CD14-positive monocyte (primary cell): ENCODE measurements around the gene MLYCD. TPM values are rescaled to one million over a fixed set of nuclear protein-coding genes. Genes with fewer than 3 reads are reported as not detected.

ENCODE experiments used
- DNase-seq, 3 donors: peaks; one replicate each; pipeline ENCODE4 v3.0.0-alpha.2; 2011 to 2022
- H2AFZ ChIP-seq: 2 replicates; pipeline ENCODE4 v1.6.0; 2012; ENCODE audit warnings: mild to moderate bottlenecking, low read depth, low read length, inconsistent platforms; ENCODE audit not compliant: insufficient read depth, poor library complexity, severe bottlenecking
- H3K27ac ChIP-seq, 2 donors: 1 replicate in 1 of 2; 2 replicates in 1 of 2; pipeline ENCODE4 v1.5.1; 2012 to 2013; ENCODE audit warnings: low read length in 2 of 2, control low read depth in 1 of 2, inconsistent platforms in 1 of 2, low read depth in 1 of 2, mild to moderate bottlenecking in 1 of 2
- H3K27me3 ChIP-seq, 2 donors: one replicate each; pipeline versions ENCODE4 v1.6.0 to v1.6.1; 2011 to 2013; ENCODE audit warnings: low read length in 2 of 2; ENCODE audit not compliant: control insufficient read depth in 2 of 2, insufficient read depth in 2 of 2
- H3K36me3 ChIP-seq, 2 donors: replicated peaks in 1 of 2; 1 replicate in 1 of 2; 2 replicates in 1 of 2; pipeline versions ENCODE4 v1.5.1 to v1.6.1; 2012 to 2013; ENCODE audit warnings: low read length in 2 of 2, control low read depth in 1 of 2, inconsistent platforms in 1 of 2, mild to moderate bottlenecking in 1 of 2; ENCODE audit not compliant: insufficient read depth in 2 of 2, control insufficient read depth in 1 of 2
- H3K4me1 ChIP-seq, 2 donors: 1 replicate in 1 of 2; 2 replicates in 1 of 2; pipeline versions ENCODE4 v1.5.1 to v1.6.1; 2012 to 2013; ENCODE audit warnings: low read length in 2 of 2, control low read depth in 1 of 2, inconsistent platforms in 1 of 2, mild to moderate bottlenecking in 1 of 2, moderate library complexity in 1 of 2; ENCODE audit not compliant: insufficient read depth in 2 of 2, control insufficient read depth in 1 of 2
- H3K4me2 ChIP-seq: replicated peaks from 2 replicates; pipeline ENCODE3; 2012; ENCODE audit warnings: low read length, moderate library complexity, mild to moderate bottlenecking; ENCODE audit not compliant: poor library complexity, severe bottlenecking; ENCODE audit errors: extremely low read depth
- H3K4me3 ChIP-seq, 3 experiments: fragments of 200-600 bp in 1 of 3; sonication (generic) in 1 of 3; replicated peaks in 1 of 3; 1 replicate in 2 of 3; 2 replicates in 1 of 3; pipeline ENCODE4 v1.5.1; 2011 to 2013; ENCODE audit warnings: low read length in 3 of 3, mild to moderate bottlenecking in 3 of 3, control low read depth in 2 of 3, low read depth in 2 of 3, inconsistent platforms in 1 of 3, moderate library complexity in 1 of 3
- H3K79me2 ChIP-seq: 2 replicates; pipeline ENCODE4 v1.6.0; 2012; ENCODE audit warnings: mild to moderate bottlenecking, control low read depth, inconsistent platforms, low read length, moderate library complexity; ENCODE audit not compliant: insufficient read depth
- H3K9ac ChIP-seq: 2 replicates; pipeline ENCODE4 v1.6.0; 2017; ENCODE audit warnings: low read length, mild to moderate bottlenecking; ENCODE audit not compliant: insufficient read depth, poor library complexity, severe bottlenecking
- H3K9me3 ChIP-seq, 2 donors: replicated peaks in 1 of 2; 1 replicate in 1 of 2; 2 replicates in 1 of 2; pipeline versions ENCODE4 v1.5.1 to v1.6.1; 2012 to 2013; ENCODE audit warnings: low read length in 2 of 2, control low read depth in 1 of 2; ENCODE audit not compliant: control insufficient read depth in 1 of 2, insufficient read depth in 1 of 2
- H4K20me1 ChIP-seq: 2 replicates; pipeline ENCODE4 v1.6.0; 2012; ENCODE audit warnings: mild to moderate bottlenecking, low read length, control low read depth, moderate library complexity; ENCODE audit not compliant: insufficient read depth
- H3K27ac Mint-ChIP-seq, 7 donors: one replicate each; pipeline ENCODE4 v1.8.0; 2020; ENCODE audit warnings: mild to moderate bottlenecking in 7 of 7, mixed read lengths in 7 of 7, moderate library complexity in 6 of 7, inconsistent platforms in 2 of 7
- H3K27me3 Mint-ChIP-seq, 3 donors: one replicate each; pipeline ENCODE4 v1.8.0; 2021 to 2022; ENCODE audit warnings: low read depth in 3 of 3, mild to moderate bottlenecking in 3 of 3, mixed read lengths in 3 of 3, moderate library complexity in 3 of 3, inconsistent platforms in 1 of 3
- H3K36me3 Mint-ChIP-seq, 2 donors: one replicate each; pipeline ENCODE4 v1.8.0; 2020; ENCODE audit warnings: mixed read lengths in 2 of 2, inconsistent platforms in 1 of 2, mild to moderate bottlenecking in 1 of 2
- H3K4me1 Mint-ChIP-seq: one replicate; pipeline ENCODE4 v1.8.0; 2020; ENCODE audit warnings: mild to moderate bottlenecking, mixed read lengths
- H3K4me3 Mint-ChIP-seq, 2 donors: one replicate each; pipeline ENCODE4 v1.8.0; 2020; ENCODE audit warnings: mild to moderate bottlenecking in 2 of 2, mixed read lengths in 2 of 2, moderate library complexity in 1 of 2
- H3K9me3 Mint-ChIP-seq, 7 donors: one replicate each; pipeline ENCODE4 v1.8.0; 2020 to 2022; ENCODE audit warnings: mixed read lengths in 7 of 7, mild to moderate bottlenecking in 6 of 7, moderate library complexity in 6 of 7, inconsistent platforms in 2 of 7
- CTCF ChIP-seq: fragments of 200-600 bp; IDR thresholded peaks from one replicate; pipeline ENCODE4 v1.8.0; 2022; ENCODE audit warnings: antibody characterized with exemption, mild to moderate bottlenecking
- WGBS: methylation state at CpG from one replicate; pipeline ENCODE4 v1.1.5; 2013; ENCODE audit warnings: missing lambda C conversion rate; ENCODE audit not compliant: insufficient coverage; 5-methylcytosine and 5-hydroxymethylcytosine counted together
- intact Hi-C, 2 donors: fragments of 100-400 bp; cut with micrococcal nuclease; formaldehyde crosslinking; loops; one replicate each; pipeline versions ENCODE4 v1.15.0 to v1.15.1; 2023
- polyA plus RNA-seq, 3 donors: library from polyadenylated mRNA; depleted of rRNA in 1 of 3; unstranded in 2 of 3; stranded (reverse) in 1 of 3; fragments of 300-500 nt in 2 of 3; fragments of >200 nt in 1 of 3; fragmentation: Illumina TruSeq in 2 of 3; gene quantifications; 1 replicate in 2 of 3; 2 replicates in 1 of 3; pipeline ENCODE4 v1.2.3, GENCODE V29; 2012 to 2021

The MLYCD gene
- polyA plus RNA-seq, 3 donors, result 1.2 to 2.4 (median 1.3) TPM

DNA sequence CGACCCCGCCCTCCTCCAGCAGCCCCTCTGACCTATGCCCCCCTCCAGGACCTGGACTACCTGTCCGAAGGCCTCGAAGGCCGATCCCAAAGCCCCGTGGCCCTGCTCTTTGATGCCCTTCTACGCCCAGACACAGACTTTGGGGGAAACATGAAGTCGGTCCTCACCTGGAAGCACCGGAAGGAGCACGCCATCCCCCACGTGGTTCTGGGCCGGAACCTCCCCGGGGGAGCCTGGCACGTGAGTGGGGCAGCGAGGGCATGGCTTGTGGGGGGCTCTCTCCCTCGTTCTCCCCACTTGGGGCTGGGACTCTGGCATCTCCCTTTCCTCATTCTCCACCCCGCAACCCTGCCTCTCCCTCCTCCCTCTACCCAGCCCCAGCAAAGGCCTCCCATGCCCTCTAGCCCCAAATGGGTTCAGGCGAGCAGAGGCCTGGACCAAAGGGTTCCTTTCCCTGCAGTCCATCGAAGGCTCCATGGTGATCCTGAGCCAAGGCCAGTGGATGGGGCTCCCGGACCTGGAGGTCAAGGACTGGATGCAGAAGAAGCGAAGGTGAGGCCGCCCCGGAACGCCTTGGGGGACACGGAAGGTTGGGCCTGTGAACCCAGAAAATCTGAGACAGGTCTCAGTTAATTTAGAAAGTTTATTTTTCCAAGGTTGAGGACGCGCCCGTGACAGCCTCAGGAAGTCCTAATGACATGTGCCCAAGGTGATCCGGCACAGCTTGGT is 61.8 kb downstream of the MLYCD start:
- H3K27me3 Mint-ChIP-seq, result peaks cover 2 to 10% (median 3%) of the 10 kb centered on the region in 3 donors
- H3K36me3 Mint-ChIP-seq, result peaks cover 38 to 60% of the 10 kb centered on the region in 2 donors
- Histone ChIP-seq H3K36me3 (peaks cover 9 to 12% of the 10 kb centered on the region in 2 donors), H3K27ac (no peak overlapping the region), H3K4me1 (no peaks in the 10 kb centered on the region), H3K27me3 (no peaks in the 10 kb centered on the region), H3K79me2 (no peaks in the 10 kb centered on the region), H3K9me3 (no peaks in the 10 kb centered on the region), H4K20me1 (no peaks in the 10 kb centered on the region), H2AFZ (no peak overlapping the region), H3K4me2 (no peak overlapping the region), H3K4me3 (no peak overlapping the region), H3K9ac (no peak overlapping the region)
- H3K4me1 Mint-ChIP-seq, result peaks cover 3% of the 10 kb centered on the region
- DNase-seq, result no peak
- H3K27ac Mint-ChIP-seq, result no peak overlapping the region
- WGBS, result 97% methylated on average over 28 of the region's 29 CpGs
- peaks cover 0 to 2% (median 0%) of the 10 kb centered on the region in 7 donors for H3K9me3 Mint-ChIP-seq
- intact Hi-C loops, result loop anchor here (5.0 to 10.0 kb wide), 2 partner anchors 97 to 544 kb away; partner anchors contain the start of gene MEAK7 (in 1 of the 2)
- H3K4me3 Mint-ChIP-seq, result no peak overlapping the region
- no peak for TF ChIP-seq CTCF

DNA sequence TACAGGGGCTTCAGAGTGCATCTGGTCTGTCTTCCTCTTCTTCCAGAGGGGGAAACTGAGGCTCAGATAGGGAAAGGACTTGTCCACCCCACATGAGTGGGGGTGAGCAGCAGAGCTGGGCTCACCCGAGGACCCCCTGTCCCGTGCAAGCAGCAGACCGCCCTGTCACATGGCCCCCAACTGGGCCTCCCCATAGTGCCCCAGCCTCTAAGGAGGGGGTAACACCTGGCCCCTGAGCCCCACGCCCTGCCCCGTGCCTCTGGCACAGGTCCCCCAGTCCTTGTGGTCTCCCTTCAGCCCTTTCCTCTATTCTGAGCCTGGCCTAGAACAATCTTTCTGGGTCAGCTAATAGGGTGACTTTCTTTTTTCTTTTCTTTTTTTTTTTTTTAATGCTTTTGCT is 62.7 kb downstream of the MLYCD start:
- Histone ChIP-seq H3K27me3 (no peaks in the 10 kb centered on the region), H4K20me1 (no peaks in the 10 kb centered on the region), H3K4me3 (no peak overlapping the region), H3K9me3 (no peaks in the 10 kb centered on the region), H3K27ac (no peak overlapping the region), H2AFZ (no peak overlapping the region), H3K9ac (no peak overlapping the region), H3K4me1 (no peaks in the 10 kb centered on the region), H3K36me3 (peaks cover 9 to 12% of the 10 kb centered on the region in 2 donors), H3K79me2 (no peaks in the 10 kb centered on the region), H3K4me2 (no peak overlapping the region)
- peaks cover 2 to 8% (median 3%) of the 10 kb centered on the region in 3 donors for H3K27me3 Mint-ChIP-seq
- intact Hi-C loops, result loop anchor here (5.0 to 10.0 kb wide), 2 partner anchors 96 to 543 kb away; partner anchors contain the start of gene MEAK7 (in 1 of the 2)
- H3K4me1 Mint-ChIP-seq, result peaks cover 3% of the 10 kb centered on the region
- WGBS, result 90% methylated on average over 2 of the region's 5 CpGs
- no peak overlapping the region for H3K4me3 Mint-ChIP-seq
- no peak overlapping the region for H3K27ac Mint-ChIP-seq
- no peak for DNase-seq
- TF ChIP-seq CTCF, result no peak
- peaks cover 0 to 2% (median 0%) of the 10 kb centered on the region in 7 donors for H3K9me3 Mint-ChIP-seq
- peaks cover 40 to 61% of the 10 kb centered on the region in 2 donors for H3K36me3 Mint-ChIP-seq
